SK-N-SH treated with all-trans-retinoic acid at 6 μM for 48 hours (cell line): ENCODE data around the gene GATAD1.

Source experiments
- BACH2 ChIP-seq: fragments of 250-450 bp; sonication (Bioruptor Pico); IDR thresholded peaks from 2 replicates; pipeline ENCODE4 v1.9.0; 2021; ENCODE audit warnings: mild to moderate bottlenecking, borderline replicate concordance
- CREB5 ChIP-seq: fragments of 250-450 bp; sonication (Bioruptor Pico); IDR thresholded peaks from 2 replicates; pipeline ENCODE4 v1.5.1; 2020; ENCODE audit warnings: low read depth, mild to moderate bottlenecking, moderate library complexity
- CSDC2 ChIP-seq: fragments of 250-450 bp; sonication (Bioruptor Pico); IDR thresholded peaks from 2 replicates; pipeline ENCODE4 v1.5.0; 2020; ENCODE audit warnings: mild to moderate bottlenecking, moderate library complexity
- ESRRG ChIP-seq: fragments of 250-450 bp; sonication (Bioruptor Pico); IDR thresholded peaks from 2 replicates; pipeline ENCODE4 v1.6.1; 2021; ENCODE audit warnings: mild to moderate bottlenecking
- PATZ1 ChIP-seq: fragments of 250-450 bp; sonication (Bioruptor Pico); IDR thresholded peaks from 2 replicates; pipeline ENCODE4 v1.8.0; 2020; ENCODE audit warnings: mild to moderate bottlenecking, moderate library complexity, borderline replicate concordance
- POU6F1 ChIP-seq: fragments of 250-450 bp; sonication (Bioruptor Pico); IDR thresholded peaks from 2 replicates; pipeline ENCODE4 v1.8.0; 2021; ENCODE audit warnings: low read depth, mild to moderate bottlenecking, moderate library complexity, borderline replicate concordance
- TOX ChIP-seq: fragments of 250-450 bp; sonication (Bioruptor Pico); IDR thresholded peaks from 2 replicates; pipeline ENCODE4 v1.8.0; 2021; ENCODE audit warnings: mild to moderate bottlenecking, moderate library complexity, borderline replicate concordance
- ZC3H10 ChIP-seq: fragments of 250-450 bp; sonication (Bioruptor Pico); IDR thresholded peaks from 2 replicates; pipeline ENCODE4 v1.5.1; 2021; ENCODE audit warnings: mild to moderate bottlenecking, moderate library complexity
- ZFP3 ChIP-seq: fragments of 250-450 bp; sonication (Bioruptor Pico); IDR thresholded peaks from 2 replicates; pipeline ENCODE4 v1.5.0; 2020; ENCODE audit warnings: mild to moderate bottlenecking, moderate library complexity
- ZFP30 ChIP-seq: fragments of 450-650 bp; formaldehyde crosslinking; IDR thresholded peaks from 2 replicates; pipeline ENCODE4 v1.5.0; 2022; ENCODE audit warnings: mild to moderate bottlenecking, moderate library complexity
- ZNF8 ChIP-seq: fragments of 450-650 bp; formaldehyde crosslinking; IDR thresholded peaks from 2 replicates; pipeline ENCODE4 v1.5.0; 2020; ENCODE audit warnings: mild to moderate bottlenecking, moderate library complexity

GRCh38 chr7:92478711-92479110 is 31.4 kb downstream of the GATAD1 start:
- TF ChIP-seq CREB5 (CRISPR knock-in tag) (no peak), ZC3H10 (CRISPR knock-in tag) (no peak), BACH2 (CRISPR knock-in tag) (no peak), ZFP30 (no peak), ZFP3 (CRISPR knock-in tag) (no peak), CSDC2 (no peak), PATZ1 (no peak), POU6F1 (CRISPR knock-in tag) (no peak), TOX (CRISPR knock-in tag) (no peak), ESRRG (CRISPR knock-in tag) (no peak), ZNF8 (CRISPR knock-in tag) (no peak)
